Loucy (cell line): ENCODE results near the gene OGT.

Source experiments
- EZH2phosphoT487 ChIP-seq: fragments of 200-600 bp; IDR thresholded peaks from 2 replicates; pipeline ENCODE4 v1.6.1; 2018; ENCODE audit warnings: antibody characterized with exemption, mild to moderate bottlenecking, moderate library complexity, borderline replicate concordance
- TF ChIP-seq, protein P1 (sequence below): fragments of 200-600 bp; sonication (generic); conservative IDR thresholded peaks from 2 replicates; pipeline ENCODE4 v1.5.1; 2014; ENCODE audit warnings: mild to moderate bottlenecking, antibody characterized with exemption, low read length

DNA sequence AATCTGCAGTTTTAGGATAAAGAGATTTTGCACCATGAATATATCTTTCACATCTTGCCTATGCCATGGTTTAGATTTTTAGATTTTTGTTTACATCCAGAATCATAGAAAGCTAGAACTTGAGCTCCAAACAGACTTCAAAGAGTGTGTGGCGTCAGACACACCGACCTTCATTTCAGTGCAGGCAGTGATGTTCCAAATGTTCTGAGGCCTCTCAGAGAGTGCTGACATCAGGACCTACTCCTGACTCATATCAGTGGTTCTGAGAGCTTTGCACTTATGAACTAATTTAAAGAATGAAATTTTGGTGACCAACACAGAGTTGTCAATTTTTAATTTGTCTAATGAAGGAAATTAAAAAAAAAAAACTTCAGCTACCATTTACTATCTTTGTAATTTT lies 67.1 kb downstream of the OGT start:
- TF ChIP-seq, protein P1, sequence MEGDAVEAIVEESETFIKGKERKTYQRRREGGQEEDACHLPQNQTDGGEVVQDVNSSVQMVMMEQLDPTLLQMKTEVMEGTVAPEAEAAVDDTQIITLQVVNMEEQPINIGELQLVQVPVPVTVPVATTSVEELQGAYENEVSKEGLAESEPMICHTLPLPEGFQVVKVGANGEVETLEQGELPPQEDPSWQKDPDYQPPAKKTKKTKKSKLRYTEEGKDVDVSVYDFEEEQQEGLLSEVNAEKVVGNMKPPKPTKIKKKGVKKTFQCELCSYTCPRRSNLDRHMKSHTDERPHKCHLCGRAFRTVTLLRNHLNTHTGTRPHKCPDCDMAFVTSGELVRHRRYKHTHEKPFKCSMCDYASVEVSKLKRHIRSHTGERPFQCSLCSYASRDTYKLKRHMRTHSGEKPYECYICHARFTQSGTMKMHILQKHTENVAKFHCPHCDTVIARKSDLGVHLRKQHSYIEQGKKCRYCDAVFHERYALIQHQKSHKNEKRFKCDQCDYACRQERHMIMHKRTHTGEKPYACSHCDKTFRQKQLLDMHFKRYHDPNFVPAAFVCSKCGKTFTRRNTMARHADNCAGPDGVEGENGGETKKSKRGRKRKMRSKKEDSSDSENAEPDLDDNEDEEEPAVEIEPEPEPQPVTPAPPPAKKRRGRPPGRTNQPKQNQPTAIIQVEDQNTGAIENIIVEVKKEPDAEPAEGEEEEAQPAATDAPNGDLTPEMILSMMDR: no peak
- TF ChIP-seq EZH2phosphoT487: no peak
